AG09309 (cell line): ENCODE measurements around the gene CHTOP.

Experiments used
- DNase-seq: peaks from one replicate; pipeline ENCODE4 v3.0.0-alpha.2; 2010; ENCODE audit warnings: low read depth
- H3K4me3 ChIP-seq: 2 replicates; pipeline ENCODE4 v1.5.1; 2011; ENCODE audit warnings: mild to moderate bottlenecking, low read depth, low read length, moderate library complexity; ENCODE audit not compliant: control insufficient read depth
- CTCF ChIP-seq: IDR thresholded peaks from 2 replicates; pipeline ENCODE4 v1.5.1; 2011; ENCODE audit warnings: mild to moderate bottlenecking, low read depth, low read length, inconsistent platforms; ENCODE audit not compliant: insufficient read depth, control insufficient read depth; ENCODE audit errors: missing control alignments

CHTOP gene

DNA sequence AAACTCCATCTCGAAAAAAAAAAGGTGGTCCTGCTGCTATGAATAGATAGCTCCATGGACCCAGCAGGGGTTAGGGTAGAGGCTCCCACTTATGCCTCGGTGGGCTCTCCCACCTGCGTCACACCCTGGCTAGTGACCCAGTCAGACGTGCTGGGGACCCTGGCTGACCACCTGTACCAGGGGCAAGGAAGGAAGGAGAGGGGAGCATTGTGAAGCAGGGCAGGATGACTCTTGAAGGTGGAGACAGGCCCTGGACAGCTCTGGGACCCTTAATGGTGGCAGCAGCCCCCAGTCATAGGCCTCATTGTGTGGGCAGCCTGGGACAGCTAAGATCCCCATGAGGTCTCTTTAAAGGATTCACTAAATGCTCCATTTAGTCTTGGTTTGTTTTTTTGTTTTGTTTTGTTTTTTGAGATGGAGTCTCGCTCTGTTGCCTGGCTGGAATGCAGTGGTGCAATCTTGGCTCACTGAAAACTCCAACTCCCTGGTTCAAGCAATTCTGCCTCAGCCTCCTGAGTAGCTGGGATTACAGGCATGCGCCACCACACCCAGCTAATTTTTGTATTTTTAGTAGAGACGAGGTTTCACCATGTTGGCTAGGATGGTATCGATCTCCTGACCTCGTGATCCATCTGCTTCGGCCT, 14.3 kb downstream of the CHTOP start:
- H3K4me3 ChIP-seq: no peak overlapping the region
- DNase-seq: no peak
- no peak for TF ChIP-seq CTCF

DNA sequence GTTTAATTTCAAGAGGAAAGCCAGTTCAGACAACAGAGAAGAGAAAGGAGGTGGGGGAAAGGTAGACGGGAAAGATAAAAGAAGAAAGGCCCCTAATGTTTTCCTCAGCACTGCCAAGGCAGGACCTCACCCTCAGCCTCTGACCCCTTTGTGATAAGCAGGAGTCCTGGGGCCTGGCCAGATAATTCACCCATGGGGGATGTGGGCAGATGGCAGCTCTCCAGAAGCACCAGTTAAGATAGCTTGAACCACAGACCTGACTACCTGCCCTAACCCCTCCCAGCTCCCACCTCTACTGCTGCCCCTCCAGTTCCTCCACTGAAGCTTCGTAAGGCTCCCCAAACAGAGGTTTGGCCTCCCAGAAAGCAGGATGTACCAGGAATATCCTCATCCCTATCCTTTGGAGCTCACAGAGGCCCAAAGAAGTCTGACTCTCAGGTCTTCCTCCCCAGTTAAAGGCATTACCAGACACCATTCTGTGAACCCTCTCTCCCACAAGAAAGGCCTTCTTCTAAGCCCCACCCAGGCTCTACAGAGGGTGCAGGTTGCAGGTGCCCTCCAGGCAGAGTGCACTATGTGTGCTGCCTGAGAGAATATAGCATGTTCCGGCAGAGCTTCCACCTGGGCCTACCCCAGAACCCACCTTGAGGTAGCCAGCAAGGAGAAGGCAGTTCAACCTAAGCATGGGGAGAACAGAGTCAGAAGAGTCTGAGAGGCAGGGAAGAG, 15.4 kb downstream of the CHTOP start:
- H3K4me3 ChIP-seq: no peak overlapping the region
- no peak for TF ChIP-seq CTCF
- DNase-seq: no peak

- H3K4me3 ChIP-seq: no peak overlapping the region
- DNase-seq: no peak
- no peak for TF ChIP-seq CTCF
Observed at GRCh38 chr1:153649863-153650235, 16.0 kb downstream of the CHTOP start.

DNA sequence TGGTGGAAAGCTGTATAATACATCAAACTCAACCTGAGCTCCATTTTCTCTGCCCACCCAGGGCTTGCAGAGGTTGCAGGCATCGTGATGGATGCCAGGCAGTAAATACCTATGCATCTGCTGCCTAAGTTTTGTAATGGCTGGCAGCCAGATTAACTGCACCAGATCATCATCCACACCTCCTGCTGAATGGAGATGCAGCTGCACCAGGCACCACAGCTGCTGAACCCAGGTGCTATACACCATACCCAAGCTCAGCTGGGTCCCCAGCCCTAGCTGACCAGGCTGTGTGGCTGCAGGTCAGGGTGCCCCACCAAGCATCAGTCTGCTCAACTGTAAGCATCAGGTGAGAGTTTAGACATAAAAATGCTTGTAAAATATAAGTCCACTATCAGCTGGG, 17.9 kb downstream of the CHTOP start:
- no peak overlapping the region for H3K4me3 ChIP-seq
- no peak for DNase-seq
- no peak for TF ChIP-seq CTCF

- no peak for DNase-seq
- no peak overlapping the region for H3K4me3 ChIP-seq
Observed at GRCh38 chr1:153652805-153653500, 19.1 kb downstream of the CHTOP start.

DNA sequence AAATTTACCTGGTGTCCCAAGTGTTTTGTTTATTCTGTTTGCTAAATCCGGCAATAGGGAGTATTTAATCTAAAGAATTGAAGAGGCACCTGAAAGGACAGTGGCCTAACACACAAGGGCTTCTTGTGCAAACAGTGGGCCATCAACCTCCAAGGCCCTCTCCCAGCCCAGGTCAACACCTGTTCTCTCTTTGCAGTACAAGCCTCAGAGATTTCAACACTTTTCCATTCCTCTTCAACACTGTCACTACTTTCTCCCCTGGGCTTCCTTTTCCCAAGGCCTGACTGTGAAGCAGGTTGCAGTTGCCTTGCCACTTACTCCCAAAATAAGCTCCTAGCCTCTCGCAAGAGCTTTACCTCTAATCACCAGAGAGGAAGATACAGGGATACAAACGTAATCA, 21.5 kb downstream of the CHTOP start:
- no peak for DNase-seq
- no peak overlapping the region for H3K4me3 ChIP-seq
- no peak for TF ChIP-seq CTCF

More at GRCh38 chr1:153652805-153653500, 19.1 kb downstream of the CHTOP start:
- no peak for TF ChIP-seq CTCF
